H1 (cell line): ENCODE measurements around the gene ABCA9. TPM values are rescaled to one million over a fixed set of nuclear protein-coding genes. Genes with fewer than 3 reads are reported as not detected.

Experiments used
- CTCF ChIA-PET: fragments of 300-600 bp; sonication (Branson Sonifier 250); formaldehyde crosslinking; loops from one replicate; lab custom pipeline; 2021; ENCODE audit not compliant: partially characterized antibody; lab: Charles Lee
- POLR2A ChIA-PET: fragments of 300-600 bp; sonication (Branson Sonifier 250); formaldehyde crosslinking; loops from one replicate; lab custom pipeline; 2021; ENCODE audit warnings: inconsistent platforms; ENCODE audit not compliant: partially characterized antibody; lab: Charles Lee
- DNase-seq, 2 experiments: peaks; one replicate each; pipeline versions ENCODE4 v3.0.0 to v3.0.0-alpha.2; 2010 to 2022; ENCODE audit warnings: low spot score in 2 of 2, low read depth in 1 of 2, mixed read lengths in 1 of 2
- FAIRE-seq: peaks from 2 replicates; lab custom pipeline; 2011; peaks lifted over from hg19 to GRCh38; lab: Jason Lieb, UNC
- H2AFZ ChIP-seq: 2 replicates; pipeline ENCODE4 v1.8.1; 2012; ENCODE audit warnings: low read length, inconsistent platforms
- H2AK5ac ChIP-seq: 2 replicates; pipeline ENCODE4 v1.6.1; 2013; ENCODE audit warnings: low read depth, low read length
- H2BK120ac ChIP-seq: replicated peaks from 2 replicates; pipeline ENCODE3; 2013; ENCODE audit warnings: low read depth, low read length, inconsistent platforms
- H2BK12ac ChIP-seq: 2 replicates; pipeline ENCODE4 v1.6.1; 2013; ENCODE audit warnings: low read depth, low read length
- H2BK15ac ChIP-seq: 2 replicates; pipeline ENCODE4 v1.6.1; 2013; ENCODE audit warnings: low read length
- H2BK20ac ChIP-seq: 2 replicates; pipeline ENCODE4 v1.6.1; 2013; ENCODE audit warnings: low read length
- H2BK5ac ChIP-seq: 2 replicates; pipeline ENCODE4 v1.6.1; 2013; ENCODE audit warnings: low read depth, low read length
- H3K14ac ChIP-seq: 2 replicates; pipeline ENCODE4 v1.6.1; 2013; ENCODE audit warnings: inconsistent platforms; ENCODE audit not compliant: insufficient read length
- H3K18ac ChIP-seq: 2 replicates; pipeline ENCODE4 v1.6.1; 2013; ENCODE audit warnings: low read length; ENCODE audit errors: extremely low read depth
- H3K23ac ChIP-seq: 2 replicates; pipeline ENCODE4 v1.6.1; 2013; ENCODE audit warnings: inconsistent platforms; ENCODE audit not compliant: insufficient read length
- H3K23me2 ChIP-seq: 2 replicates; pipeline ENCODE4 v1.6.1; 2013; ENCODE audit warnings: low read depth, low read length
- H3K27ac ChIP-seq: 2 replicates; pipeline ENCODE4 v1.6.1; 2011; ENCODE audit warnings: low read depth, low read length, inconsistent platforms
- H3K27me3 ChIP-seq, 4 experiments: replicated peaks in 1 of 4; 1 replicate in 1 of 4; 2 replicates in 3 of 4; pipeline versions ENCODE4 v1.6.1 to v1.8.1; 2011 to 2013; ENCODE audit warnings: low read length in 3 of 4, mild to moderate bottlenecking in 3 of 4, inconsistent platforms in 2 of 4, mixed read lengths in 2 of 4, moderate library complexity in 1 of 4; ENCODE audit not compliant: control insufficient read depth in 3 of 4, insufficient read depth in 3 of 4; ENCODE audit errors: extremely low read depth in 1 of 4
- H3K36me3 ChIP-seq, 4 experiments: 2 replicates each; pipeline versions ENCODE4 v1.6.1 to v1.8.1; 2011 to 2013; ENCODE audit warnings: mild to moderate bottlenecking in 4 of 4, low read length in 3 of 4, moderate library complexity in 2 of 4, control low read depth in 1 of 4, inconsistent platforms in 1 of 4; ENCODE audit not compliant: insufficient read depth in 4 of 4, control insufficient read depth in 2 of 4
- H3K4ac ChIP-seq: replicated peaks from 2 replicates; pipeline ENCODE3; 2013; ENCODE audit warnings: low read length, low read depth, mixed read lengths, inconsistent platforms; ENCODE audit not compliant: insufficient read length
- H3K4me1 ChIP-seq, 4 experiments: replicated peaks in 1 of 4; 1 replicate in 1 of 4; 2 replicates in 3 of 4; pipeline versions ENCODE4 v1.6.1 to v1.8.1; 2011 to 2013; ENCODE audit warnings: low read length in 3 of 4, inconsistent platforms in 2 of 4, mixed read lengths in 1 of 4; ENCODE audit not compliant: insufficient read depth in 4 of 4, control insufficient read depth in 3 of 4
- H3K4me2 ChIP-seq, 2 experiments: 2 replicates each; pipeline versions ENCODE4 v1.6.1 to v1.8.1; 2011 to 2013; ENCODE audit warnings: low read depth in 2 of 2, low read length in 2 of 2, control low read depth in 1 of 2, inconsistent platforms in 1 of 2, mild to moderate bottlenecking in 1 of 2; ENCODE audit not compliant: insufficient read depth in 1 of 2
- H3K4me3 ChIP-seq, 4 experiments: fragments of 200-600, 300-600 bp in 1 of 4; sonication (generic), shearing (Covaris generic), sonication (Bioruptor Twin) in 1 of 4; 2 replicates each; pipeline versions ENCODE4 v1.5.1 to v1.8.1; 2011 to 2016; ENCODE audit warnings: low read length in 4 of 4, low read depth in 3 of 4, control low read depth in 2 of 4, inconsistent platforms in 2 of 4, mild to moderate bottlenecking in 2 of 4, mixed read lengths in 1 of 4, moderate library complexity in 1 of 4; ENCODE audit not compliant: insufficient read depth in 2 of 4; ENCODE audit errors: extremely low read depth in 1 of 4
- H3K56ac ChIP-seq: replicated peaks from 2 replicates; pipeline ENCODE3; 2013; ENCODE audit warnings: low read depth, mild to moderate bottlenecking, mixed read lengths, low read length, inconsistent platforms; ENCODE audit not compliant: insufficient read length
- H3K79me1 ChIP-seq: 2 replicates; pipeline ENCODE4 v1.6.1; 2013; ENCODE audit warnings: low read depth, low read length, control low read depth
- H3K79me2 ChIP-seq, 2 experiments: 2 replicates each; pipeline versions ENCODE4 v1.6.1 to v1.8.1; 2012 to 2013; ENCODE audit warnings: low read length in 2 of 2, mild to moderate bottlenecking in 2 of 2, inconsistent platforms in 1 of 2; ENCODE audit not compliant: insufficient read depth in 2 of 2, control insufficient read depth in 1 of 2
- H3K9ac ChIP-seq, 4 experiments: replicated peaks in 1 of 4; 1 replicate in 1 of 4; 2 replicates in 3 of 4; pipeline versions ENCODE4 v1.6.1 to v1.8.1; 2011 to 2013; ENCODE audit warnings: low read depth in 3 of 4, low read length in 3 of 4, control low read depth in 2 of 4, mild to moderate bottlenecking in 2 of 4, moderate library complexity in 2 of 4, inconsistent platforms in 1 of 4; ENCODE audit errors: extremely low read depth in 1 of 4
- H3K9me3 ChIP-seq, 2 experiments: 2 replicates each; pipeline versions ENCODE4 v1.6.1 to v1.8.1; 2012 to 2013; ENCODE audit warnings: mild to moderate bottlenecking in 2 of 2, moderate library complexity in 2 of 2, control low read depth in 1 of 2, inconsistent platforms in 1 of 2, low read depth in 1 of 2, low read length in 1 of 2, mixed read lengths in 1 of 2; ENCODE audit not compliant: insufficient read depth in 2 of 2
- H4K20me1 ChIP-seq, 2 experiments: replicated peaks in 1 of 2; 2 replicates each; pipeline versions ENCODE3 to v1.8.1; 2011 to 2013; ENCODE audit warnings: inconsistent platforms in 2 of 2, low read length in 2 of 2, mild to moderate bottlenecking in 1 of 2; ENCODE audit not compliant: insufficient read depth in 2 of 2, control insufficient read depth in 1 of 2
- H4K5ac ChIP-seq: 2 replicates; pipeline ENCODE4 v1.6.1; 2013; ENCODE audit warnings: low read length, low read depth, mixed read lengths, inconsistent platforms; ENCODE audit not compliant: insufficient read length
- H4K8ac ChIP-seq: 2 replicates; pipeline ENCODE4 v1.8.0; 2013; ENCODE audit warnings: mild to moderate bottlenecking, moderate library complexity, low read length, inconsistent platforms; ENCODE audit not compliant: insufficient read depth; ENCODE audit errors: extremely low read depth
- H4K91ac ChIP-seq: replicated peaks from 2 replicates; pipeline ENCODE3; 2013; ENCODE audit warnings: low read length, mixed read lengths, inconsistent platforms; ENCODE audit not compliant: insufficient read length
- CHD2 ChIP-seq: IDR thresholded peaks from 2 replicates; pipeline ENCODE4 v1.6.1; 2012; ENCODE audit warnings: low read length, improper control_type of control experiment
- CREB1 ChIP-seq: IDR thresholded peaks from 2 replicates; pipeline ENCODE4 v1.6.1; 2012; ENCODE audit warnings: inconsistent platforms
- KDM5A ChIP-seq: fragments of 200-600 bp; IDR thresholded peaks from 2 replicates; pipeline ENCODE4 v1.7.1; 2012; ENCODE audit warnings: mild to moderate bottlenecking, low read length, inconsistent platforms, mixed read lengths
- MAX ChIP-seq: IDR thresholded peaks from 2 replicates; pipeline ENCODE4 v1.6.1; 2012; ENCODE audit warnings: inconsistent platforms
- RFX5 ChIP-seq: IDR thresholded peaks from 2 replicates; pipeline ENCODE4 v1.6.1; 2011; ENCODE audit warnings: low read depth, low read length, improper control_type of control experiment, borderline replicate concordance
- SIN3A ChIP-seq, 2 experiments: IDR thresholded peaks in 1 of 2; conservative IDR thresholded peaks in 1 of 2; 2 replicates each; pipeline ENCODE4 v1.6.1; 2011 to 2012; ENCODE audit warnings: low read length in 2 of 2, improper control_type of control experiment in 1 of 2, low read depth in 1 of 2, mild to moderate bottlenecking in 1 of 2
- TAF1 ChIP-seq: IDR thresholded peaks from 2 replicates; pipeline ENCODE4 v1.6.1; 2011; ENCODE audit warnings: mild to moderate bottlenecking, low read depth, low read length
- TAF7 ChIP-seq: optimal IDR thresholded peaks from 2 replicates; pipeline ENCODE3; 2011; ENCODE audit warnings: low read depth, mild to moderate bottlenecking, inconsistent platforms, low read length, moderate library complexity, borderline replicate concordance
- TBP ChIP-seq: IDR thresholded peaks from 2 replicates; pipeline ENCODE4 v1.6.1; 2011; ENCODE audit warnings: low read depth, low read length, improper control_type of control experiment
- whole genome bisulfite sequencing, 2 experiments: shearing (Covaris generic) in 1 of 2; methylation state at CpG; one replicate each; pipeline versions ENCODE4 v1.1.6 to v1.1.7; 2013 to 2015; ENCODE audit warnings: low lambda C conversion rate in 2 of 2, mixed read lengths in 2 of 2, inconsistent platforms in 1 of 2, low coverage in 1 of 2, missing lambda C conversion rate in 1 of 2; ENCODE audit not compliant: insufficient replicate concordance in 2 of 2, insufficient coverage in 1 of 2, insufficient read length in 1 of 2; ENCODE audit errors: extremely low coverage in 1 of 2, missing lambda C conversion rate in 1 of 2; 5-methylcytosine and 5-hydroxymethylcytosine counted together
- polyA plus RNA-seq, 7 experiments: library from polyadenylated mRNA; depleted of rRNA in 3 of 7; stranded (reverse) in 5 of 7; unstranded in 2 of 7; fragments of >200 nt in 5 of 7; fragments of 200-250 nt in 2 of 7; gene quantifications; 1 replicate in 5 of 7; 2 replicates in 1 of 7; 4 replicates in 1 of 7; pipeline versions ENCODE4 v1.2.1 to v1.2.3, GENCODE V29; 2011 to 2013; ENCODE audit warnings: missing spikeins in 2 of 7, mixed read lengths in 2 of 7
- total RNA-seq: library from RNA; stranded (reverse); fragmentation: NEBNext Ultra II Directional; extraction: Animal tissue kit (Norgen Biotek cat#: 25700); gene quantifications from 2 replicates; pipeline ENCODE4 v1.2.1, GENCODE V29; 2021
- TF ChIP-seq, protein P1 (sequence below): IDR thresholded peaks from 2 replicates; pipeline ENCODE4 v1.6.1; 2011; ENCODE audit warnings: low read depth, mild to moderate bottlenecking, low read length; ENCODE audit not compliant: insufficient read depth
- TF ChIP-seq, protein P2 (sequence below): IDR thresholded peaks from 2 replicates; pipeline ENCODE4 v1.6.1; 2012; ENCODE audit warnings: inconsistent platforms

ABCA9 gene
- total and polyA plus RNA-seq, 2 of the 8 experiments (the other 6 are each of a cell fraction or from before 2014, with no cell fraction given) = not detected

DNA sequence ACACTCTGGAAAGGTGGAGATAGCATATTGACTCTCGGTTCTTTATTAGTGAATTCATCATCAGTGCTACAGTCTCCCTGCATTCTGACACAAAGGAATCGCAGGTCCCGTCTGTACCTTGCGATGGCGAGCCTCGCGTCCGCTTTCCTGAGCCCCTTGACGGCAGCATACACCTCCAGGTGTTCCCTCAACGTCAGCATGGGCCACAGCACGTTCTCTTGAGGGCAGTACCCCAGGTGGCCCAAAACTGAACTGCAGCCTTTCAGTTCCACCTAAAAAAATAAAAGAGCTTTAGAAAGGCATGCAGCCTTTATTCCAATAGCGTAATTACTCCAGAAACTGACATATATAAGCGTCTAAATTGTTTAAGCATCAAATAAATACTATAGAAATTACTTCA is 24.2 kb upstream of the ABCA9 start:
- peak overlapping the region; percentile 71; the same call in 1 of the 2 replicates for H4K8ac ChIP-seq
- no peak overlapping the region for H3K9ac ChIP-seq
- no peaks in the 10 kb centered on the region for H3K23me2 ChIP-seq
- H3K9me3 ChIP-seq = peaks cover 7 to 9% of the 10 kb centered on the region in 2 experiments; a peak in 3 of 4 replicates
- no peak overlapping the region for H3K23ac ChIP-seq
- ChIA-PET CTCF (interaction anchor here (0.6 to 5.3 kb wide), 33 partner anchors 11 to 366 kb away, joined by 3 to 42 read pairs (median 4); no protein-coding TSS in a partner anchor), POLR2A (interaction anchor here (0.5 to 1.0 kb wide), 3 partner anchors 14 to 462 kb away, joined by 3 read pairs; no protein-coding TSS in a partner anchor)
- no peaks in the 10 kb centered on the region for H3K79me1 ChIP-seq
- H3K27ac ChIP-seq = no peak overlapping the region
- no peak overlapping the region for H3K4me3 ChIP-seq
- H4K91ac ChIP-seq = no peak overlapping the region
- H3K36me3 ChIP-seq = no peaks in the 10 kb centered on the region
- no peaks in the 10 kb centered on the region for H4K20me1 ChIP-seq
- no peak overlapping the region for H2BK120ac ChIP-seq
- peak overlapping the region in 1 of 2 experiments; percentile 17; a peak in 1 of 4 replicates for H3K4me2 ChIP-seq
- no peaks in the 10 kb centered on the region for H3K4me1 ChIP-seq
- H3K18ac ChIP-seq = no peak overlapping the region
- no peak overlapping the region for H2AFZ ChIP-seq
- H2BK5ac ChIP-seq = no peak overlapping the region; the same call in 1 of the 2 replicates
- H2AK5ac ChIP-seq = no peak overlapping the region
- H2BK12ac ChIP-seq = no peak overlapping the region
- no peak overlapping the region for H3K56ac ChIP-seq
- FAIRE-seq = peak; percentile 72
- no peak overlapping the region for H3K14ac ChIP-seq
- peak; percentile 70 to 73 for DNase-seq
- no peaks in the 10 kb centered on the region for H3K27me3 ChIP-seq
- H3K79me2 ChIP-seq = no peaks in the 10 kb centered on the region
- H4K5ac ChIP-seq = no peak overlapping the region
- WGBS, 2 experiments = 54% methylated on average over 13 of the region's 13 CpGs; no CpG with 5 or more reads in 1 of the 2 experiments
- no peak overlapping the region for H2BK20ac ChIP-seq
- no peak overlapping the region for H3K4ac ChIP-seq
- no peak overlapping the region for H2BK15ac ChIP-seq
- no peak for TF ChIP-seq RFX5
- TF ChIP-seq MAX = peak; percentile 75
- TF ChIP-seq CHD2 = no peak
- TF ChIP-seq SIN3A (conservative IDR thresholded peaks at IDR 0.05 in 1 of 2, IDR thresholded peaks at IDR 0.05 in 1 of 2; ENCODE audit: low read depth in 1 of 2, low read length in 2 of 2) = no peak
- TF ChIP-seq TBP = peak; percentile 98
- TF ChIP-seq KDM5A = no peak
- no peak for TF ChIP-seq TAF7
- TF ChIP-seq, protein P1, sequence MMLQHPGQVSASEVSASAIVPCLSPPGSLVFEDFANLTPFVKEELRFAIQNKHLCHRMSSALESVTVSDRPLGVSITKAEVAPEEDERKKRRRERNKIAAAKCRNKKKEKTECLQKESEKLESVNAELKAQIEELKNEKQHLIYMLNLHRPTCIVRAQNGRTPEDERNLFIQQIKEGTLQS = no peak
- TF ChIP-seq, protein P2, sequence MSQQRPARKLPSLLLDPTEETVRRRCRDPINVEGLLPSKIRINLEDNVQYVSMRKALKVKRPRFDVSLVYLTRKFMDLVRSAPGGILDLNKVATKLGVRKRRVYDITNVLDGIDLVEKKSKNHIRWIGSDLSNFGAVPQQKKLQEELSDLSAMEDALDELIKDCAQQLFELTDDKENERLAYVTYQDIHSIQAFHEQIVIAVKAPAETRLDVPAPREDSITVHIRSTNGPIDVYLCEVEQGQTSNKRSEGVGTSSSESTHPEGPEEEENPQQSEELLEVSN = 0 out of 2 replicates have a peak, but pooled peaks have one; percentile 20
- peak; percentile 77 for TF ChIP-seq CREB1
- TF ChIP-seq TAF1 = no peak
